Mononuclear cell (primary cell): ENCODE results near the gene SORCS1. TPM values are rescaled to one million over a fixed set of nuclear protein-coding genes. Genes with fewer than 3 reads are reported as not detected.

Source experiments
- H3K27me3 ChIP-seq: 2 replicates; pipeline ENCODE4 v1.6.0; 2011; ENCODE audit warnings: low read length, control low read depth; ENCODE audit not compliant: insufficient read depth
- H3K4me1 ChIP-seq: 2 replicates; pipeline ENCODE4 v1.5.1; 2011; ENCODE audit warnings: mild to moderate bottlenecking, low read length, control low read depth; ENCODE audit not compliant: insufficient read depth
- H3K4me3 ChIP-seq: 2 replicates; pipeline ENCODE4 v1.5.1; 2011; ENCODE audit warnings: mild to moderate bottlenecking, low read length, moderate library complexity
- H3K9me3 ChIP-seq: 2 replicates; pipeline ENCODE4 v1.5.1; 2011; ENCODE audit warnings: low read depth, mild to moderate bottlenecking, control low read depth, low read length
- total RNA-seq: library from RNA; depleted of rRNA; stranded (reverse); fragments of >200 nt; gene quantifications from one replicate; pipeline ENCODE4 v1.2.3, GENCODE V29; 2012

The SORCS1 gene
- total RNA-seq, 1 donor: 0.10 TPM

GRCh38 chr10:106551501-106552062 lies 612.9 kb downstream of the SORCS1 start:
- H3K9me3 ChIP-seq: no peaks in the 10 kb centered on the region
- no peaks in the 10 kb centered on the region for H3K4me1 ChIP-seq
- H3K27me3 ChIP-seq: no peaks in the 10 kb centered on the region
- H3K4me3 ChIP-seq: no peak overlapping the region

- Histone ChIP-seq H3K9me3 (no peaks in the 10 kb centered on the region), H3K27me3 (no peaks in the 10 kb centered on the region), H3K4me3 (no peak overlapping the region), H3K4me1 (no peaks in the 10 kb centered on the region)
These were observed 615.7 kb downstream of the SORCS1 start for GRCh38 chr10:106548832-106549231.

DNA sequence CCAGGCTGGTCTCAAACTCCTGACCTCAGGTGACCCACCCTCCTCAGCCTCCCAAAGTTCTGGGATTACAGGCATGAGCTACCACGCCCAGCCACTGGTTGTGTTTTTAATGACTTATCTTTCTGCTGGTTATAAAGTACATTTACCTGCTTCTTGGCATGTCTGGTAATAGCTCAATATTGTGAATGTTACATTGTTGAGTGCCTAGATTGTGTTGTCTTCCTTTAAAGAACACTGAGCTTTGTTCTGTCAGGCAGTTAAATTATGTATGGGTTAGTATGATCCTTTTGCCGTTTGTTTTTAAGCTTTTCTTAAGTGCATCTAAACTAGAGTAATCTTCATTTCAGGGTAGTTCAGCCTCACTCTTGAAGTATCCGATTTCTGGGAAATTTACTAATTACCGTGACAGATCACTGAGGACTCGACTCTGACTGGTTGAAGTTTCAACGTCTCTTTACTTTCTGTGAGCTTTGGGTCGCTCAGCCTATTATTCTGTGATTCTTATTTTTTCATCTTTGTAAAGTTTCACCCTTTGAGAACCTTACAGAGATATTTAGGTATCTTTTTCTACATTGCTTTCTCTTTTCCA lies 617.4 kb downstream of the SORCS1 start:
- Histone ChIP-seq H3K9me3 (no peaks in the 10 kb centered on the region), H3K27me3 (no peaks in the 10 kb centered on the region), H3K4me1 (no peaks in the 10 kb centered on the region)

DNA sequence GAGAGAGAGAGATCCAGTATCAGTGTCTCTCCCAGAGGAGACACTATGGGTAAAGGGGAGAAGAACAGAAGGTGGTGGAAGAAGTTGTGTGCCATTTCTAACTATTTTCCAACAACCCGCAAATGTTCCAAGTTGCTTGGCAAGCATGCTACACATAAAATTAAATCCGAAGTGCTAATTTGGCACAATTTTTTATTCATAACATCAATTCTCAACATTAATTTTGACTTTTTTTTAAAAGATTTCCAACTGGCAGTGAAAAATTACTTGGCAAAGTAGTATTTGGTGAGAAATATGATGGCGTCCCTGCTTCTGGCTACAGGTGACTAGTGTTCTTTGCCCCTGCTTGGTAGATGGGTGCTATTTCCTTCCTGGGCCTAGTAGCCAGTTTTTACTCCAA lies 622.0 kb downstream of the SORCS1 start:
- Histone ChIP-seq H3K27me3 (no peaks in the 10 kb centered on the region), H3K4me1 (no peaks in the 10 kb centered on the region), H3K4me3 (no peak overlapping the region), H3K9me3 (no peaks in the 10 kb centered on the region)

More for the DNA sequence above, 617.4 kb downstream of the SORCS1 start:
- no peak overlapping the region for H3K4me3 ChIP-seq

DNA sequence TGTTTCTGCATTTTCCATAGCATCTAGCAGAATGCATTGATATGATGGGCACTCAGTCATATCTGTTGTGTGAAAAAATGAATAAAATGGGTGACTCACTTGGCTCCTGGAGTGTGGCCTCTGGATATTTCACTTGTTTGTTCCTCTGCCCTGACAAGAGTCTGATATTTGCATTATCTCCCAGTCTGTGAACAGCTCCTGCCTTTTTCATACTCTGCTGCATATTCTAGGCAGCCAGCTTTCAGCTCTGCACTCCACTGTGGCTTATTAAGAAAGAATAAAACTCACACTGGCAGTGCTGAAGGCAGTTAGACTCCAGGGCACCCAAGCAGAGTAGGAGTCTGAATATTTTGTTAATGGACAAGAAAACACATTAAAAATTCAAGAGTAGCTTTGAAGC lies 623.9 kb downstream of the SORCS1 start:
- Histone ChIP-seq H3K4me1 (no peaks in the 10 kb centered on the region), H3K27me3 (no peaks in the 10 kb centered on the region), H3K9me3 (no peaks in the 10 kb centered on the region), H3K4me3 (no peak overlapping the region)

GRCh38 chr10:106537866-106538265 lies 626.6 kb downstream of the SORCS1 start:
- no peaks in the 10 kb centered on the region for H3K27me3 ChIP-seq
- no peaks in the 10 kb centered on the region for H3K4me1 ChIP-seq

GRCh38 chr10:106535304-106535953 lies 629.1 kb downstream of the SORCS1 start:
- H3K27me3 ChIP-seq: no peaks in the 10 kb centered on the region
- H3K4me1 ChIP-seq: no peaks in the 10 kb centered on the region
- H3K4me3 ChIP-seq: no peak overlapping the region
- H3K9me3 ChIP-seq: no peaks in the 10 kb centered on the region

More at GRCh38 chr10:106537866-106538265, 626.6 kb downstream of the SORCS1 start:
- H3K4me3 ChIP-seq: no peak overlapping the region
- H3K9me3 ChIP-seq: no peaks in the 10 kb centered on the region

DNA sequence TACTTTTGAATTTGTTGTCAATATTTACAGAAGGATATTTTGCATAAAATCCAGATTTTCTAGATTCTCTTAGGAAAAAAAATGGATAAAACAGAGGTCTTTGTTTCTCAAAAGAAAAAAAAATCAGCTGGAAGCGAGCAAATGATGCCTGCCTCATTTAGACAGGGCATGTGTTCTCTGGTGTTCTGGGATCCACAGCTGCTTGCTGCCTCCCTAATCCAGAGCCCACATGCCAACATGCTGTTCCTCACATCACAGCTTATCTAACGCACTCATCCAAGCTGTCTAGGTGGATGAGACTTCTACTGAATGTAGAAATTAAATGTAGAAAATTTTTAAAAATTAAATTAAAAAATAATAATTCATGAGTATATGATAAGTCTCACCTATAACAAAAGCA lies 630.1 kb downstream of the SORCS1 start:
- Histone ChIP-seq H3K27me3 (no peaks in the 10 kb centered on the region), H3K4me3 (no peak overlapping the region), H3K9me3 (no peaks in the 10 kb centered on the region), H3K4me1 (no peaks in the 10 kb centered on the region)

DNA sequence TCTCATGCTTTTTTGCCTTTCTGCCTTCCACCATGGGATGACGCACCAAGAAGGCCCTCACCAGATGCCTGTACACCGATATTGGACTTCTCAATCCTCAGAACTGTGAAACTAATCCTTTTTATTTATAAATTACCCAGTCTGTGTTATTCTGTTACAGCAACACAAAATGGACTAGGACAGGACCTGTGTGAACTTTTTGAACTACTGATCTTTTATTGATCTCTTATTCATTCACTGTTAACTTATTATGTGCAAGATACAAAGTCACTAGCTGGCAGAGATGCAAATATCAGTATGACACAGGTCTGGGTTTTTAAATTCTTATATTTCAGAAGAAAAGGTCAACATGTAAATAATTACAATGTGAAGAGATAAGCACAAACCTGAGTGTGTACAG lies 635.8 kb downstream of the SORCS1 start:
- H3K4me3 ChIP-seq: no peak overlapping the region
- no peaks in the 10 kb centered on the region for H3K27me3 ChIP-seq
- H3K4me1 ChIP-seq: no peaks in the 10 kb centered on the region
- H3K9me3 ChIP-seq: no peaks in the 10 kb centered on the region

DNA sequence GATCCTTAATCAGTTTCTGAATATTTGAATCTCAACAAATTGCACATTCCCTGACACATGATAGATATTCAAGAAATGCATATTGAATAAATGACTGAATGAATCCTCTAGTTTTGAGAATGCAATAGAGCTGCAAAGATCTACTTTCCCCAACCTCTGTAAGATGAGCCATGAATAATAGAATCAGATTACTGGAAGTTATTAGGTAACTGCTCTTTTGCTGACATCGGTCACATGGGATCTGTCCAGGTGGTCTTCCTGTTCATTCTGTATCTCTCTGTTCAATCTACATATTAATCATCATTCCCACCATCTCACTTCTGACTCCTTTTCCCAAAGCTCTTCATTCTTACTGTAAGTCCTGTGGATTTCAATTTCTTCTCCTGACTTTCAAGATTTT lies 638.7 kb downstream of the SORCS1 start:
- Histone ChIP-seq H3K9me3 (no peaks in the 10 kb centered on the region), H3K4me1 (no peaks in the 10 kb centered on the region)

More for the DNA sequence above, 638.7 kb downstream of the SORCS1 start:
- no peaks in the 10 kb centered on the region for H3K27me3 ChIP-seq
- H3K4me3 ChIP-seq: no peak overlapping the region
